Effector CD4-positive, alpha-beta T cell (primary cell): Measurements from ENCODE around the gene ADAMTS2.

Experiments used
- DNase-seq: peaks from one replicate; pipeline ENCODE4 v3.0.0-alpha.2; 2020

ADAMTS2 gene

DNA sequence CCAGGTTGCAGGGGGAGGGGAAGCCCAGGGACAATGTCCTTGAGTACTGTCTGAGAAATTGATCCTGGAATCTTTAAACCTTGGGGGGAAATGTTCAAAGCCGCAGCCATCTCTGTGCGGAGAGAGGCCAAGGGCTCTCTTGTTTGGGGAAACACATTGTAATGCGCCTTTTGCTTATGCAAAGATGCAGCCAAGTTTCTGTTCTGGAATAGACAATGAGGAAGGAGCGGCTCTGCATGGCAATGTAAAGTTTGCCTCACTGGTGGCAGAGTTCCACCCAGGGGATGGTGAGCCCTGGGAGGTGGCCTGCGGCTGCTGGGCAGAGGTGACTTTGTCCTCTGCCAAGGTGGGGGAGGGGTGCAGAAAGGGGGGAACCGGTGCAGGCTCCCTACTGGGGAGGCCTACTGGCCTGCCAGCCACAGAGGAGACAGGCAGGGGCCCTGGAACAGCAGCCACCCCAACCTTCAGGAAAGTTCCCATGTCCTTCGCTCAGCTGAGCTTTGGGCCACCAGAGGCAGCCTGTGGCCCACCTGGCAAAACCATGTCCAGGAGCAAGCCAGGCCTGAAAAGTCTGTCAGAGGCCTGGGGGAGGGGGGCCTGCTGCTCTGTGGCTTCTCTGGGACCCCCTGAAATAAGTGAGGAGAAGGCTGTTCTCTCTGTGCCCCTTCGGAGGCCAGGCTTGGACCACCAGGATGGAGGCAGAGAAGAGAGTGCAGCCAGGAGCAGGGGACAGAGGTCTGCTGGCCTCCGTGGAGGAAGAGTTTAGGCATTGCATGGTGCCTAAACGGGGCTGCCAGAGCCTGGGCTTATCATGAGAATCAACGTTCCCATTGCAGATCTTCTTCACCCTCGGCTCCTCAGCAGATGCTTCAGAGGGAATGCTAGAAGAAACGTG lies 157.3 kb downstream of the ADAMTS2 start:
- no peak for DNase-seq

DNA sequence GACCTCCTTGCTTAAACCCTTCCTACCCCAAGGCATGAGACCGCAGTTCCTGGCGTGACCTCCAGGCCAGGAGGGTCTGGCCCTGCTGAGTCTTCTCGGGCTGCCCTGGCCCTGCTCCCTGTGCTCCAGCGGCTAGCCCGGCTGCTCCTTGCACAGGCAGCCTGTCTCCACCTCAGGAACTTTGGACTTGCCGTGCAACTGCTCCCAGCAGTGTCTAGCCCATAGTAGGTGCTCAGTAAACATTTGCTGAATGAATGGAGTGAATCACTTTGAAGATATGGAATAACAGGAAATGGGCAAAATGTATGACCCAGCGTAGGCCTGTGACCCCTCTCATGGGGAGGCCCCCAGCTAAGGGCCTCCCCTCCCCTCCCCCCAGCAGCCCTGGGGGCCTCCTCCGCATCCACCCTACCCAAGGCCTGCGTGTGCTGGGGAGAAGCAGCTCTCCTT lies 158.0 kb downstream of the ADAMTS2 start:
- DNase-seq: no peak

GRCh38 chr5:179186801-179187200 lies 158.5 kb downstream of the ADAMTS2 start:
- DNase-seq: no peak

DNA sequence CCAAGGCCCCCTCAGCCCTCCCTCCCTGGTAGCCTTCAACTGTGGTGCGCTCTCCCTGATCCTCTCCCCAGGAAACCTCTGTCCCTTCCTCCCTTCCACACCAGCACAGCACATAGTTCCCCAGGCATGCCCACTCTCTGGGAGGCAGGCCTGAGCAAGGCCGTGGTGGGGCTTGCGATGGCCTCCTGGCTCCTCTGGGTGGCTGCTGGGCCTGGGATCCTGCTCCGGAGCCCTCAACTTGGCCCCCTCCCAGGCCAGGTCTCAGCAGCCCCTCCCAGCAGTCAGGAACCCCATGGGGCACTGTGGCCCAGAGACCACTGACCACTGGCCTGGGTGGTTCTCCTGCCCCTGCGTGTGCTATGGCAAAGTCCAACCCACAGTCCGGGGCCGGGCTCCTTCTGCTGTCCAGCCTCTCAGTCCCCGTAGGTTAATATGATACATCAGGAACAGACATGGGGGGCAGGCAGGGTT lies 159.3 kb downstream of the ADAMTS2 start:
- DNase-seq: no peak

DNA sequence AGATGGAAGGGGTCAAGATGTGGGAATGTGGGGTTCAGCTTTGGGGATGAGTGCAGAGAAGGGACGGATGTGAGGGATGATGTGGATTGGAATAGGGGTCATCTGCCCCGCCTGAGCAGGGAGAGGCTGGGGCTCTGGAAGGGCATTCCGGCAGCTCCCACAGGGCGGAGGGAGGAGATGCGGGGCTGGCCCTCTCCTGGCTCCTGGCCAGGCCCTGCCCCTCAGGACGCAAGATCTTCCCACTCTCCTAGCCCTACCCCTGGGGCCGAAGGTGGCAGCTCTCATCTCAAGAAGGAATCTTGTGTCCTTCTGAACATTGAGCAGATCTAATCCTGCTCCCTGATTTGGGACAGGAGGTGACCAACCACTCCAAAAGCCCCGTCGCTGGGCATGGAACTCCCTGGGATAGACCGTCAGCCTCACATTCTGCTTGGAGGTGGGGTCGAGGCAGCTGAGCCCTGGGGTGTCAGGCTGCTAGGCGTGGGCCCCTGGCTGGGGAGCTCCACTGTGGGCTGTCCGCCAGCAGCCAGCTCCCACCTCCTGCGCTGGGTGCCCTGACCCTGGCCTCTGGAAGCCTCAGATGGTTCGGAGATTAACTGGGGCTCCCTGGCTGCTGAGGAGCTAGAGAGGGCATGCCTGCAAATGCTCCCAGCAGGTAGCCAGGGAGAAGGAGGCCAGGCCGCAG lies 159.9 kb downstream of the ADAMTS2 start:
- no peak for DNase-seq

DNA sequence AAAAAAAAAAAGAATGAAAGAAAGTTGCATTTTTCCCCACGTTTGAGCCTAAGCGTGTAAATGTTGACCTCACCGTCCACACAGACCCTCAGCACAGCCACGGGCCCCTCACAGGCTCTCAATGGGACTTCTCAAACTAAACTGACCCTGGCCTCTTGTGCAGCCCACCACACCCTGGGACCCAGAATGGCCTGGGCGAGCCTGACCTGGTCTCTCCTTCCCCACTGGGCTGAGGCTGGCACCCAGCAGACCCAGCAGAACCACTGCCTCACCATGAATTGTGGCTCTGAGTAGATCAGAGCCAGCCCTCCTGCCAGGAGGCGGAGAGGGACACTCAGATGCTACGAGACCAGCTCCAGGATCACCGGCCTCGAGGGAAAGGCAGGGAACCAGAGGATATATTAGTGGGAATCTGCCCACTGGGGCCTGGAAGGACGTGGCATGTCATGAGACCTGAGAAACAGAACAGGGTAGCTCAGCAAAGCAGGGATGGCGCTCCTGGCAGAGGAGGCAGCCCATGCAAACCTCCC lies 160.7 kb downstream of the ADAMTS2 start:
- DNase-seq: no peak

DNA sequence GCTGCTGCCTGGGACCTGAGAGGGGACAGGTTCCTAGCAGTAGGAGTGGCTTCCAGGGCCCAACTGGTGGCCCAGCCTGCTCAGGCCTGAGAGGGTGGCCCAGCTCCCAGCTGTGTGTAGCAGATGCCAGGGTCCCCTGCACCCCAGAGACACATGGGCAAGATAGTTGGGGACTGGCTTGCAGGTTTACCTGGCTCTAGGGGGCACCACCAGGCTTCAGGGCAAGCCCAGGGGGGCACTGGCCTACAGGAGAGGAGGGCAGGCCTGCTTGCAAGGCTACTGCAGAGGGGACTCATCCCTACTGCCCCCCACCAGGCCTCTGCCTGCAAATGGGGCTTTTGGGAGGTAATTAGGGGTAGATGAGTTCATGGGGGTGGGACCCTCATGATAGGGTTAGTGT lies 161.8 kb downstream of the ADAMTS2 start:
- DNase-seq: no peak

GRCh38 chr5:179182601-179183000 lies 162.7 kb downstream of the ADAMTS2 start:
- DNase-seq: no peak

GRCh38 chr5:179181988-179182387 lies 163.3 kb downstream of the ADAMTS2 start:
- DNase-seq: no peak

DNA sequence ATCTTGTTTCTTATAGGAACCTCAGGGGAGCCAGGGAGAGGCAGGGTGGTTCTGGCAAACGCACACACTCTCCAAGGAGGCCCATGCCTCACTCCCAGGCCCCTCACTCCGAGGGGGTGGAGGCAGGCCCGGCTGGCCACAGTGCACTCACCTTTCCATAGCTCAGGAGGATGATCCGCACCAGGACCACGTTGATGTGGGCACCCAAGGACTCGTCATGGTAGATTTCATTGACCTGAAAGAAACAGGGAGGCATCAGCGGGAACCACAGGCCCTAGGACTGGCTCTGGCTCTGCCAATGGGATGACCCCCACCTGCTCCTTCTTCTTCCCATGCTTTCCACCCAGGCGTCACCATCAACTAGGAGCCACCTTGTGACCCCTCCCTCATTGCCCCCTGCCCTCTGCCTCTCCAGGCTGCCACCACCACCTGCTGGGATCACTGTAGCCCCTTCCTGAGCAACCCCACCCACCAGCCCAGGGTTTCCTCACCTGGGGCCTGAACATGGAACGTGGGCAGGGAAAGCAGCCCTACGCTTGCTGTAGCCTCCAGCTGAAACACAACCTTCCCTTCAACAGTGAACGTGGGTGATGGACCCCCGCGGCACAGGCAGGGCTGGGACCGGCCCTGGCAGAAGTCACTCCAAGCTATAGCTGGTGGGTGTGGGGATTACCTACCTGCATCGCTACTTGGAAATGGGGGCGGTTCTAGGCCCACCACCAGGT lies 164.2 kb downstream of the ADAMTS2 start:
- DNase-seq: no peak

DNA sequence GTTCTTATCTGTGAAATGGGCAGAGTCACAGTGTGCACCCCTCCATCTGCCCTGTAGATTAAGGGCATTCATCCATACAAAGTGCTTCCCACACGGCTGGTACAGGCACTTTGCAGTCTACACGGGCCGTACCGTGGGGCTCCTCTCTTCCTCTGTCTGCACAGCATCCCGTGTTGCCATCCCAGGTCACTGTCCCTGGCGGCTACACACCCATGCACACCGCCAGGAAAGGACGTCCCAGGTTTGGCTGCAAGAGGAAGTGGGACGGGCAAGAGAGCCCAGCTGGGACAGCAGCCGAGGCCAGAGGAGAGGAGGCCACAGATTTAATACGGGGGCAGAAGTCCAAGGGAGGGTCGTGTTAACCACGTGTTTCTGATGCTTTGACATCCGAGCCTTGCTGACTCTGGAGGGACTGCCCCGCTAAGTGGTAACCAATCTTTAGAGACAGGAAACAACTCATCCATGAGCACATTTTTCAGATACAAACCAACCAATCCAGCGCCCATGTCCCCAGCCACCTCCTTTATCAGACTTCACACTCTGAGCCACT lies 165.1 kb downstream of the ADAMTS2 start:
- no peak for DNase-seq

DNA sequence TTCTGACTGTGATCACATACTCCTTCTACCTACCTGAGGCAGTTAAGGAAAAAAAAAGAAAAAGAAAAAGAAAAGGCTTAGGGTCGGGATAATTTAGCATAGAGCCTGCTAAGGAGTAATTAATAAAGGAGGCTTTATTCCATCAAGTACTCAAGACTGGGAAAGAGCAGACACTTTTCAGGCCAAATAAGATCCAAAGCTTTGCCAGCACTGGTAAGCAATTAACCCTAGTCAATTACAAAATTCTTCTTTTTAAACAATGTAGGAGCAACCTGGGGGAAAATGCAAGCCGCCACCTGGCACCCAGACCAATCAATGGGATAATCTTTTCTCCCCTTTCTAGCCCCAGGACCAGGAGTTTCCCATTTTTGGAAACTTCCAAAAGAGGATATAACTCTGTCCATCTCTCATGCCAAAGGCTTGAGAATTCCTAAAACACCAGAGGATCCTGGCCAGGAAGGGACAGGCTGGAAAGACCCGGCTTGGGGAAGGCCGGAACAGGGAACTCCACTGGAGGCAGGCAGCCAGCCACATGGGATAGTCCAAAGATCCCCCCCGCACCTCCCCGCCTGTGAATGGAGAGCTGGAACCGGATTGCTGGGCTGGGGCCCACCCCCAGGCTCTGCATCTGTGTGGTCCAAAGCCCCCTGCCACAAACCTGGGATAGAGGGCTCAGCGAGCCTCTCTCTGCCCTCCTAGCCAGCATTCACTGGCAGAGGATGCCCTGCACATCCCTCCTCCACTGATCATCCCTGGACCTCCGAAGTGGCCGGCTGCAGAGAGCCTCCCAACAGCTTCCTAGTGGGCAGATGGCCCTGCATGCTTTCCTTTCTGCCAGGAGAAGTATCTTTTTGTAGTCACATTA lies 167.3 kb downstream of the ADAMTS2 start:
- DNase-seq: no peak

DNA sequence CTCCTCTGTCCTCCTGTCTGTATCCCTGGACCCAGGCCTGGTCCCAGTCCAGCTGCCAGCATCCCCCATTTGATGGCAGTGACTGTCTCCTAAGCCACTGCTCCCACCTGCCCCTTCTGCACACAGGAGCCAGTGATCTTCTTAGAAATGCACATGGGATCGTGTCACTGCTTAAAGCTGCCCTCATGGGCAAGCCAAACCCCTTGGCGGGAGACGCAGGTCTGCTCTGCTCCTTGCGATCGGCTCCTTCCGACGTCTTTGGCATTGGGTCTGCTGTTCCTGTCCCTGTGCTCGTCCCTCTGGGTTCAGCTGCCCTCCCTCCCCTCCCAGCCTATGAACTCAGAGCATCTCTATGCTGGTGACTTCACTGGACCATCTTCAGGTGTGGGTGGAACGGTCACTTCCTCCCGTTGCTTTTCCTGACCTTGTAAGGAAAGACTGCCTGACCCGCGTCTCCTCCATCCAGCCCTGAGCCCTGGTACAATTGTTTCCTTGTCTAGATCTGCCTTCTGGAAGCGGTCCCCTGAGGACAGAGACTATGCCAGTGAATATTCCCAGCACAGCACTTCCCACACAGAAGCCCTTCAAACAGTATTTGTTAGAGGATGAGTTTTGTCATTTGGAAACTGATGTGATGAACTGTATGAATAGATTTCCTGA lies 168.6 kb downstream of the ADAMTS2 start:
- no peak for DNase-seq

- no peak for DNase-seq
Measured at GRCh38 chr5:179176166-179176565, 169.1 kb downstream of the ADAMTS2 start.

DNA sequence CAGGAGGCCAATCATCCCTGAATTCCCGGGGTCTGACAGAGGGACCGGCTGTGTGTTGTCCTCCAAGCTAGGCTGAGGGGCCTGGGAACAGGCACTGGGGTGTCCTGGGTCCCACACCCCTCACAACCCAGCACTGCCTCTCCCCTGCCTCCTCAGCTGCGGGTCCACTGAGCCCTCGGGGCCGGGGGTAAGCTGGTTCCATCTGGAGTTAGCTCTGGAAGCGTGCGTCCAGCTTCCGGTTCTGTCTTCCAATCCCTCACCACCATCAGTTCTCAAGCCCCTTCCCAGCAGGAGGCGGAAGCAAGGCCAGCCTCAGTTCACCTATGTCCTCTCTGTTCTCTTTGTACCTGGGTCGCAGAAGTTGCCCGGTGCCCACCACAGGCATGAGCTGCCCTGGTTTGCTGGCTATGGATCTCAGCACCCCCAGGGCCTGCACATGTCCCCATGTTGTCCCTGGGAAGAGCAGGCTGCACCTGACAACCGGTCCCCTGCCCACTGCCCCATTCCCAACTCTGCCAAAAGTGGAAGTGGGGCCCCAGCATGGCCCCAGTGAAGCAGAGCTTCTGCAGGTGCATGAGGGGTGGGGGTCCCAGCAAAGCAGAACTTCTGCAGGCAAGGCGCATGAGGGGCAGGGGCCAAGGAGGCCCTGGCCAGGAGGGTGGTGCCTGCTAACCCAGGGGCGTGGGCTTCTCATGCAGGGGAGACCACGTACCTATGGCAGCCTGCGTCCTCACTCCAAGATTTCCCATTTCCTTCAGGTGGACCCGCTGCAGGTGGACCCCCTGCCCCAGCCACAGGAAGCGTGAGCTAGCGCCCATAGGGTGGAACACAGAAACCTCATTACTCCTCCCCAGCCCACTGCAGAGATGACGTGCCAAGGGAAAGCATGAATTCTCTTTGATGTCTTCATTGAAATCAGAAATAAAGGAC lies 173.2 kb downstream of the ADAMTS2 start:
- no peak for DNase-seq

GRCh38 chr5:179171251-179171815 lies 173.9 kb downstream of the ADAMTS2 start:
- no peak for DNase-seq

DNA sequence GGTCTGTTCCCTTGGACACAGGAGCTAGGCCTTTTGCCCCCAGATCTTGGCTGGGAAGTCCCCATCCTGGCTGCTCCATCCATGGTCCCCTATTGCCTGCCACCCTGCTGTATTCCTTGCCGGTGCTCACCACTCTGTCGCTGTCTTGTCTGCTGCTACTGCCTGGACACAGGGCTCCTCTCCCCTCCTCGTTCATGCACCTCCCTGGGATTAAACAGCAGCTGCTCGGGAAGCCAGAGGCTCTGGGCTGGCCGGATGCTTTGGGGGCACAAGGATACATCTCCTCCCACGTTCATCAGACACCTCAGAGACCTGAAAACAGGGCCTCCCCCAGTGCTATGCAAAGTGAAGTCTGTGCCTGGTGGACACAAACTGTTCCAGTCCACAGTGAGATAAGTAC lies 174.7 kb downstream of the ADAMTS2 start:
- DNase-seq: no peak

GRCh38 chr5:179169836-179170235 lies 175.4 kb downstream of the ADAMTS2 start:
- DNase-seq: no peak

DNA sequence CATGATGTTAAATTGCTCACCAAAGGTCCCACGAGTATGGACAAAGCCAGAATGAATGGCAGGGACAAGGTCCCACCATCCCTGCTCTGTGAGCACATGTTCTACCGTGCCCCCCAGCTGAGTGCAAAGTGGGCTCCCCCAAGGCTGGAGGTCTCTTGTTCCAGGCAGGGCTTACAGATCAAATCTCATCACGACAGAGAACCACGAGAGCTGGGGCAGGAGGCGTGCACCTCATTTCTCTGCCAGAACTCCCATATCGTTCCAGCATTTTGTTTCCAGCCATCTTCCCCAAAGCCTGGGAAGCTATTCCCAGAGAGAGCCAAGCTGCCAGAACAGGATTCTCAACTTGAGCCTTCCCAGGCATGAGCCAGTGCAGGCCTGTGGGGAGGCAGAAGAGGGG lies 176.6 kb downstream of the ADAMTS2 start:
- DNase-seq: no peak
